Measurements from ENCODE around the gene ARID5A. TPM values are rescaled to one million over a fixed set of nuclear protein-coding genes. Genes with fewer than 3 reads are reported as not detected.
A peak's percentile ranks its signal among the peaks of the same experiment; 100 is the strongest.

Gene ARID5A
- total and polyA plus RNA-seq, 9 of the 15 experiments (the other 6 are each of a cell fraction or from before 2014, with no cell fraction given): 0.14 to 12.5 (median 3.0) TPM

DNA sequence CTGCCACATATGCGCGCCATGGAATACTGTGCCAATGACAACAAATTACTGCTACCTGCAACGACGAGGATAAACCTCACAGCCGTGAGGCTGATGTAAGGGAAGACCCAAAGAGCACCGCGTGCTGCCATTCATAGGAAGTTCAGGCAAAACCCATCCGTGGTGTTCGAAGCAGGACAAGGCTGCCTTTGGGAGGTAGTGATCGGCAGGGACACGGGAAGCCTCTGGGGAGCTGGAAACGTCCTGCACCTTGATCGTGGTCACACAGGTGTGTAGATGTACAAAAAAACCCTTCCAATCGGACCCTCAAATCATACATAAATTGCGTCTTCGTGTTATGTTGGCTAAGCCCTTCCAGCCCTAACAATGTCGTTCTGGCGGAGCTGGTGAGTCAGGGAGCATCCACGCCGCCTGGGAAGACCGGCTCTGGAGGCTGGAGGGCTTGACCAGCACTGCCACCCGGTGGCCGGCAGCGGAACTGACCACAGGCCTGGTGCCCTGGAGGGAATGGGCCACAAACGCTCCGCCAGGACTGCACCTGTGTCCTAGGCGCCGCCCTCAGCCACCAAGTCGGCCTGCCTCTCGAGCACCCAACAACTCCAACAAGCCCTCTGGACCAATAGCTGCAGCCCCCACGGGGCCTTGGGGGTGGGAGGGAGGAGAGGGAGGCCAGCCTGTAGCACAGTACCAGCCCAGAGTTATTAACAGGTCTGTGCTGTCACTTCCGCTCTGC, 27.3 kb upstream of the ARID5A start (continued):
- TF ChIP-seq LCOR (CRISPR knock-in tag; IDR thresholded peaks at IDR 0.05) (no peak), EWSR1 (IDR thresholded peaks at IDR 0.05; ENCODE audit: borderline replicate concordance, low read depth, partially characterized antibody) (no peak), HEY1 (CRISPR knock-in tag; IDR thresholded peaks at IDR 0.05; ENCODE audit: borderline replicate concordance) (no peak), ZNF23 (CRISPR knock-in tag; IDR thresholded peaks at IDR 0.05) (no peak), KDM1A (IDR thresholded peaks at IDR 0.05) (no peak), KHSRP (IDR thresholded peaks at IDR 0.05) (no peak), PHTF2 (CRISPR knock-in tag; IDR thresholded peaks at IDR 0.05) (no peak), ZNF717 (CRISPR knock-in tag; IDR thresholded peaks at IDR 0.05) (no peak), RBM14 (IDR thresholded peaks at IDR 0.05; ENCODE audit: borderline replicate concordance, insufficient read depth, low read depth, low read length) (no peak), SMC3 (conservative IDR thresholded peaks at IDR 0.05; ENCODE audit: insufficient read depth, low read depth, low read length) (peak; percentile 95), TAF15 (IDR thresholded peaks at IDR 0.05; ENCODE audit: low read depth, low read length) (no peak), GTF2E2 (tag; IDR thresholded peaks at IDR 0.05) (no peak), ZNF584 (CRISPR knock-in tag; IDR thresholded peaks at IDR 0.05; ENCODE audit: low read depth) (no peak), TAF9B (IDR thresholded peaks at IDR 0.05; ENCODE audit: partially characterized antibody) (no peak), NR3C1 (CRISPR knock-in tag; IDR thresholded peaks at IDR 0.05) (no peak), SRSF1 (IDR thresholded peaks at IDR 0.05; ENCODE audit: low read depth, low read length) (no peak), HNRNPUL1 (IDR thresholded peaks at IDR 0.05; ENCODE audit: low read length) (no peak), NFXL1 (CRISPR knock-in tag; IDR thresholded peaks at IDR 0.05) (no peak)
- TF ChIP-seq, protein P1, sequence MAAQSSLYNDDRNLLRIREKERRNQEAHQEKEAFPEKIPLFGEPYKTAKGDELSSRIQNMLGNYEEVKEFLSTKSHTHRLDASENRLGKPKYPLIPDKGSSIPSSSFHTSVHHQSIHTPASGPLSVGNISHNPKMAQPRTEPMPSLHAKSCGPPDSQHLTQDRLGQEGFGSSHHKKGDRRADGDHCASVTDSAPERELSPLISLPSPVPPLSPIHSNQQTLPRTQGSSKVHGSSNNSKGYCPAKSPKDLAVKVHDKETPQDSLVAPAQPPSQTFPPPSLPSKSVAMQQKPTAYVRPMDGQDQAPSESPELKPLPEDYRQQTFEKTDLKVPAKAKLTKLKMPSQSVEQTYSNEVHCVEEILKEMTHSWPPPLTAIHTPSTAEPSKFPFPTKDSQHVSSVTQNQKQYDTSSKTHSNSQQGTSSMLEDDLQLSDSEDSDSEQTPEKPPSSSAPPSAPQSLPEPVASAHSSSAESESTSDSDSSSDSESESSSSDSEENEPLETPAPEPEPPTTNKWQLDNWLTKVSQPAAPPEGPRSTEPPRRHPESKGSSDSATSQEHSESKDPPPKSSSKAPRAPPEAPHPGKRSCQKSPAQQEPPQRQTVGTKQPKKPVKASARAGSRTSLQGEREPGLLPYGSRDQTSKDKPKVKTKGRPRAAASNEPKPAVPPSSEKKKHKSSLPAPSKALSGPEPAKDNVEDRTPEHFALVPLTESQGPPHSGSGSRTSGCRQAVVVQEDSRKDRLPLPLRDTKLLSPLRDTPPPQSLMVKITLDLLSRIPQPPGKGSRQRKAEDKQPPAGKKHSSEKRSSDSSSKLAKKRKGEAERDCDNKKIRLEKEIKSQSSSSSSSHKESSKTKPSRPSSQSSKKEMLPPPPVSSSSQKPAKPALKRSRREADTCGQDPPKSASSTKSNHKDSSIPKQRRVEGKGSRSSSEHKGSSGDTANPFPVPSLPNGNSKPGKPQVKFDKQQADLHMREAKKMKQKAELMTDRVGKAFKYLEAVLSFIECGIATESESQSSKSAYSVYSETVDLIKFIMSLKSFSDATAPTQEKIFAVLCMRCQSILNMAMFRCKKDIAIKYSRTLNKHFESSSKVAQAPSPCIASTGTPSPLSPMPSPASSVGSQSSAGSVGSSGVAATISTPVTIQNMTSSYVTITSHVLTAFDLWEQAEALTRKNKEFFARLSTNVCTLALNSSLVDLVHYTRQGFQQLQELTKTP (IDR thresholded peaks at IDR 0.05; ENCODE audit: low read depth in 1 of 2, partially characterized antibody in 2 of 2): no peak
- TF ChIP-seq, protein P2, sequence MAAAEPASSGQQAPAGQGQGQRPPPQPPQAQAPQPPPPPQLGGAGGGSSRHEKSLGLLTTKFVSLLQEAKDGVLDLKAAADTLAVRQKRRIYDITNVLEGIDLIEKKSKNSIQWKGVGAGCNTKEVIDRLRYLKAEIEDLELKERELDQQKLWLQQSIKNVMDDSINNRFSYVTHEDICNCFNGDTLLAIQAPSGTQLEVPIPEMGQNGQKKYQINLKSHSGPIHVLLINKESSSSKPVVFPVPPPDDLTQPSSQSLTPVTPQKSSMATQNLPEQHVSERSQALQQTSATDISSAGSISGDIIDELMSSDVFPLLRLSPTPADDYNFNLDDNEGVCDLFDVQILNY (CRISPR knock-in tag; IDR thresholded peaks at IDR 0.05): 0 out of 2 replicates have a peak, but pooled peaks have one; percentile 61
- TF ChIP-seq, protein P3, sequence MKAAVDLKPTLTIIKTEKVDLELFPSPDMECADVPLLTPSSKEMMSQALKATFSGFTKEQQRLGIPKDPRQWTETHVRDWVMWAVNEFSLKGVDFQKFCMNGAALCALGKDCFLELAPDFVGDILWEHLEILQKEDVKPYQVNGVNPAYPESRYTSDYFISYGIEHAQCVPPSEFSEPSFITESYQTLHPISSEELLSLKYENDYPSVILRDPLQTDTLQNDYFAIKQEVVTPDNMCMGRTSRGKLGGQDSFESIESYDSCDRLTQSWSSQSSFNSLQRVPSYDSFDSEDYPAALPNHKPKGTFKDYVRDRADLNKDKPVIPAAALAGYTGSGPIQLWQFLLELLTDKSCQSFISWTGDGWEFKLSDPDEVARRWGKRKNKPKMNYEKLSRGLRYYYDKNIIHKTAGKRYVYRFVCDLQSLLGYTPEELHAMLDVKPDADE (conservative IDR thresholded peaks at IDR 0.05; ENCODE audit: control insufficient read depth, low read depth, low read length): no peak
- TF ChIP-seq, protein P4, sequence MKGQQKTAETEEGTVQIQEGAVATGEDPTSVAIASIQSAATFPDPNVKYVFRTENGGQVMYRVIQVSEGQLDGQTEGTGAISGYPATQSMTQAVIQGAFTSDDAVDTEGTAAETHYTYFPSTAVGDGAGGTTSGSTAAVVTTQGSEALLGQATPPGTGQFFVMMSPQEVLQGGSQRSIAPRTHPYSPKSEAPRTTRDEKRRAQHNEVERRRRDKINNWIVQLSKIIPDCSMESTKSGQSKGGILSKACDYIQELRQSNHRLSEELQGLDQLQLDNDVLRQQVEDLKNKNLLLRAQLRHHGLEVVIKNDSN (CRISPR knock-in tag; IDR thresholded peaks at IDR 0.05): peak; percentile 7; the same call in 1 of the 2 replicates
